Measurements from ENCODE around the gene WLS. TPM values are rescaled to one million over a fixed set of nuclear protein-coding genes. Genes with fewer than 3 reads are reported as not detected.

WLS gene
- total RNA-seq, 1 donor from 2014 or later = 1.5 TPM

DNA sequence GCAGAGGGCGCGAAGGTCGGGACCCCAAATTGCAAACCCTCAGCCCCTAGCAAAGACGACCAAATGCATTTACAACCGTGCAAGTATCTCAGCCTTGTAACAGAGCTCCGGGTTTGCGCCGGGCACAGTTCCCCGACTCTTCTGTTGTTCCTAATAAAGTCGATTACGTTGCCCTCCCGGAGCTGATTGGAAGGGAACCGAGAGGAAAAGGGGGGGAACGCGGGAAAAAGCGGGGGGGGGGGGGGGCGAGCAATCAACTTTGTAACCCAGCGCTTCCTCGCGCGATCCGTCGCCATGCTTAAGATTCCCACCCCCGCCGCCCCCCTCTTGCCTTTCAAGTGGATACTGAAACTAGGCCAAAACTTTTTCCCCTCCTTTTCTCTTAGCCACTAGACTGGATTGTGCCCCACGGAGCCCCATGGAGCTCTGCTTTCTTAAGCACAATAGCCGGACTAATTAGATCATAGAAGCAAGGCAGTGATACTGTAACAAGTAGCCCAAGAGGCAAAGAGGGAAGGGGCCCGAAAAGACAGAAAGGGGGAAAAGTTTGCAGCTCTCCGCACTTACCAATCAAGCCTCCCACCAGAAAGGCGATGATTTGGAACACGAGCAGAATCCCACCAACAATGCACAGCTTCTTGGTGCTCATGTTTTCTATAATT is 565 bp downstream of the WLS start:
- Mint-ChIP-seq H3K36me3 (ENCODE audit: unreplicated experiment) (no peaks in the 10 kb centered on the region), H3K4me1 (ENCODE audit: low read depth, unreplicated experiment) (peaks cover 6% of the 10 kb centered on the region), H3K9me3 (ENCODE audit: unreplicated experiment) (no peaks in the 10 kb centered on the region), H3K4me3 (ENCODE audit: unreplicated experiment) (peak overlapping the region; percentile 87), H3K27ac (ENCODE audit: unreplicated experiment) (no peak overlapping the region), H3K27me3 (ENCODE audit: unreplicated experiment) (peaks cover 19% of the 10 kb centered on the region)
- TF ChIP-seq, protein P1, sequence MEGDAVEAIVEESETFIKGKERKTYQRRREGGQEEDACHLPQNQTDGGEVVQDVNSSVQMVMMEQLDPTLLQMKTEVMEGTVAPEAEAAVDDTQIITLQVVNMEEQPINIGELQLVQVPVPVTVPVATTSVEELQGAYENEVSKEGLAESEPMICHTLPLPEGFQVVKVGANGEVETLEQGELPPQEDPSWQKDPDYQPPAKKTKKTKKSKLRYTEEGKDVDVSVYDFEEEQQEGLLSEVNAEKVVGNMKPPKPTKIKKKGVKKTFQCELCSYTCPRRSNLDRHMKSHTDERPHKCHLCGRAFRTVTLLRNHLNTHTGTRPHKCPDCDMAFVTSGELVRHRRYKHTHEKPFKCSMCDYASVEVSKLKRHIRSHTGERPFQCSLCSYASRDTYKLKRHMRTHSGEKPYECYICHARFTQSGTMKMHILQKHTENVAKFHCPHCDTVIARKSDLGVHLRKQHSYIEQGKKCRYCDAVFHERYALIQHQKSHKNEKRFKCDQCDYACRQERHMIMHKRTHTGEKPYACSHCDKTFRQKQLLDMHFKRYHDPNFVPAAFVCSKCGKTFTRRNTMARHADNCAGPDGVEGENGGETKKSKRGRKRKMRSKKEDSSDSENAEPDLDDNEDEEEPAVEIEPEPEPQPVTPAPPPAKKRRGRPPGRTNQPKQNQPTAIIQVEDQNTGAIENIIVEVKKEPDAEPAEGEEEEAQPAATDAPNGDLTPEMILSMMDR (IDR thresholded peaks at IDR 0.05; ENCODE audit: partially characterized antibody, unreplicated experiment) = no peak
- DNase-seq = no peak

DNA sequence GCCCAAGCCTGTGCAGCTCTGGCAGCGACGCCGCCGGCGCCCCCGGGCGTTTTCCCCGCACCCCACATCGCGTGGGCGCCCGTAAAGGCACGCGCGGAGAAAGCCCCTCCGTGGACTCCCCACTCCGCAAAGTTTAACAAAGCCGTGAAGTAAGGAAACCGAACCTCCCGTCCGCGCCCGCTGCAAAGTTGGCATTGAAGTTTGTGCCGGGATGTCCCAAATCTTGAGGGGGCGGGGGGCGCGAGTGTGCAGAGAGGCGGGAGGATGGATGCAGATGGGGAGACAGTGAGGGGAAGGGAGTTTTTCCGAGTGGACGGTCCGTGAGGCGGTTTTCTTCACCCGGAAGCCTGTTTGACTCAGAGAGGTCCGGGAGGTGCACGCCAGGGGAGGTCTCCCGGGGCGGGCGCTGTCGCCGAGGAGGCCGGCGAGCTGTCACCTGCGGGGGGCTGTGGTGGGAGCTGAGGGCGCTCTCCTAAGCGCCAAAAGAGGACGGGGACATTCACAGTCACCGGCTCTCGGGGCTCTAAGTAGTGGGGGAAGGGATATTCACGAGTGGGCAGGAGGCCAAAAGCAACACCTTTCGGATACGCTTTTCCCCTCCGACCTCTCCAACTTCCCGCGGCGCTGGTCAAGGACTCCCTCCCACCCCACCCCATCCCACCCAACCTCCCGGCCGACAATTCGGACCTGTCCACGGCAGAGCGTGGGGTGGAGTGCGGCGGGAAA is 1.3 kb downstream of the WLS start:
- DNase-seq = no peak
- Mint-ChIP-seq H3K36me3 (ENCODE audit: unreplicated experiment) (no peaks in the 10 kb centered on the region), H3K9me3 (ENCODE audit: unreplicated experiment) (no peaks in the 10 kb centered on the region), H3K27ac (ENCODE audit: unreplicated experiment) (peak overlapping the region; percentile 26), H3K4me3 (ENCODE audit: unreplicated experiment) (peak overlapping the region; percentile 87), H3K4me1 (ENCODE audit: low read depth, unreplicated experiment) (peaks cover 6% of the 10 kb centered on the region), H3K27me3 (ENCODE audit: unreplicated experiment) (peaks cover 19% of the 10 kb centered on the region)
- TF ChIP-seq, protein P1 (IDR thresholded peaks at IDR 0.05; ENCODE audit: partially characterized antibody, unreplicated experiment) = no peak

DNA sequence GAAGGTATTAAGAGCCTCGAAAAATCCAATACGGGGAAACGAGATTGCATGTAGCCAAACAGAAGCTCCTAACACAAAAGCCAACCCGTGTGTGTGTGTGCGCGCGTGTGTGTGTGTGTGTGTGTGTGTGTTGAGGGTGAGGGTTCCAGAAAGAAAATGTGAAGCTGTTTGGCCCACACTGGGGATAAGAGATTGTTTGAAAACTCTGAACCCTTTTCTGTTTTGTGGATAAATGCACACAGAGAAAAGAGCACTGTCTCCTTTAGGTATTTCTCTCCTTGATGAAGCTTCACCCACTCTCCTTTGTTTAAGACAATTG is 1.9 kb downstream of the WLS start:
- Mint-ChIP-seq H3K27me3 (ENCODE audit: unreplicated experiment) (peaks cover 19% of the 10 kb centered on the region), H3K4me1 (ENCODE audit: low read depth, unreplicated experiment) (peaks cover 6% of the 10 kb centered on the region), H3K36me3 (ENCODE audit: unreplicated experiment) (no peaks in the 10 kb centered on the region), H3K27ac (ENCODE audit: unreplicated experiment) (no peak overlapping the region), H3K4me3 (ENCODE audit: unreplicated experiment) (peak overlapping the region; percentile 84), H3K9me3 (ENCODE audit: unreplicated experiment) (no peaks in the 10 kb centered on the region)
- DNase-seq = peak; percentile 39
- TF ChIP-seq, protein P1 (IDR thresholded peaks at IDR 0.05; ENCODE audit: partially characterized antibody, unreplicated experiment) = no peak

DNA sequence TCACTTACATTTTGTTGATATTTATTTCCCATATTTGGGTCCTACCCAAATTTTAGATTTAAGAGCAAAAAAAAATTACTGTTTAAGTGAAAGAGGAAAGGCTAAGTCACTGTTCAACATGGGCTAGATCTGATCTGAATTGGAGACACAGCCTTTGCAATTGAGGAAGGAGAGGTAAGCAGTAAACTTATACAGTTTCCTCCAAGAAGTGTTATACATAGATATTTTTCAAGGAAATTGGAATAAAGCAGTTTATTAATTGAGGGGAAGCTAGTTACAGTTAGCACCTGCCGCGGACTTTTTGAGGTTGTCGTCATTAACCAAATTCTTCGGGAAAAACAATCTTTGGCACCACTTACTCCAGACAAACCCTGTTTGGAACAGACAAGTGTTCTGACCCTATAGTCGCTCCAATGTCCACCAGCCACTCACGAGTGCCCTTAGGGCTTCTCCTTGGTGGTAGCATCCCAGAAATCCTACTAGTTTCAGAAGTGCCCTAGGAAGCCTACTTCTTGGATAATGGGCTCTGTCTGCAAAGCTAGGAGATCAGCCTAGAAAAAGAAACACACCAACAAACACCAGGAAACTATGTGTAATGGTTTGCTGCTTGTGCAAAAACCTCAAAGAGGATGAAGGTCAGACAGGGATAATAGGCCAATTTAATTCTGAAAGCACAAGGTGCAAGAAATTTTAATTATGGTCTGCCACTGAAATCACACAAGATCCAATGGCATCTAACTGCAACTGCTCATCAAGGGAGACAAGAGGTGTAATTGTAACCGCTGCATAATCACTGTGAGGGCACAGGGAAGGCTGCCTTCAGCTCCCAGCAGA is 2.5 kb downstream of the WLS start:
- Mint-ChIP-seq H3K9me3 (ENCODE audit: unreplicated experiment) (no peaks in the 10 kb centered on the region), H3K36me3 (ENCODE audit: unreplicated experiment) (no peaks in the 10 kb centered on the region), H3K27ac (ENCODE audit: unreplicated experiment) (no peak overlapping the region), H3K4me1 (ENCODE audit: low read depth, unreplicated experiment) (peaks cover 6% of the 10 kb centered on the region), H3K4me3 (ENCODE audit: unreplicated experiment) (peak overlapping the region; percentile 84), H3K27me3 (ENCODE audit: unreplicated experiment) (peaks cover 16% of the 10 kb centered on the region)
- no peak for DNase-seq
- TF ChIP-seq, protein P1 (IDR thresholded peaks at IDR 0.05; ENCODE audit: partially characterized antibody, unreplicated experiment) = no peak
